GM12872 (cell line): ENCODE measurements around the gene HDHD3.

Source experiments
- CTCF ChIP-seq: IDR thresholded peaks from 3 replicates; pipeline ENCODE4 v1.5.1; 2011; ENCODE audit warnings: low read depth, mild to moderate bottlenecking, low read length, moderate library complexity; ENCODE audit not compliant: insufficient read depth

Gene HDHD3

GRCh38 chr9:113343732-113344231 lies 33.0 kb downstream of the HDHD3 start:
- TF ChIP-seq CTCF: no peak

- no peak for TF ChIP-seq CTCF
Observed at GRCh38 chr9:113341712-113342410, 34.9 kb downstream of the HDHD3 start.

- TF ChIP-seq CTCF: no peak
Observed at GRCh38 chr9:113340011-113340699, 36.6 kb downstream of the HDHD3 start, which contains the start of gene WDR31. TSS of gene WDR31 (minus strand) at chr9:113340275. CDS start at chr9:113332022, 8,253 bp downstream.

- no peak for TF ChIP-seq CTCF
Observed at GRCh38 chr9:113337714-113338113, 39.1 kb downstream of the HDHD3 start.

GRCh38 chr9:113331780-113332179 lies 45.0 kb downstream of the HDHD3 start:
- no peak for TF ChIP-seq CTCF

- no peak for TF ChIP-seq CTCF
Observed at GRCh38 chr9:113328045-113328782, 48.6 kb downstream of the HDHD3 start.

- TF ChIP-seq CTCF: no peak
Observed at GRCh38 chr9:113326230-113326629, 50.6 kb downstream of the HDHD3 start.
